ENCODE measurements around the gene SLC9A5.

The SLC9A5 gene, protein sequence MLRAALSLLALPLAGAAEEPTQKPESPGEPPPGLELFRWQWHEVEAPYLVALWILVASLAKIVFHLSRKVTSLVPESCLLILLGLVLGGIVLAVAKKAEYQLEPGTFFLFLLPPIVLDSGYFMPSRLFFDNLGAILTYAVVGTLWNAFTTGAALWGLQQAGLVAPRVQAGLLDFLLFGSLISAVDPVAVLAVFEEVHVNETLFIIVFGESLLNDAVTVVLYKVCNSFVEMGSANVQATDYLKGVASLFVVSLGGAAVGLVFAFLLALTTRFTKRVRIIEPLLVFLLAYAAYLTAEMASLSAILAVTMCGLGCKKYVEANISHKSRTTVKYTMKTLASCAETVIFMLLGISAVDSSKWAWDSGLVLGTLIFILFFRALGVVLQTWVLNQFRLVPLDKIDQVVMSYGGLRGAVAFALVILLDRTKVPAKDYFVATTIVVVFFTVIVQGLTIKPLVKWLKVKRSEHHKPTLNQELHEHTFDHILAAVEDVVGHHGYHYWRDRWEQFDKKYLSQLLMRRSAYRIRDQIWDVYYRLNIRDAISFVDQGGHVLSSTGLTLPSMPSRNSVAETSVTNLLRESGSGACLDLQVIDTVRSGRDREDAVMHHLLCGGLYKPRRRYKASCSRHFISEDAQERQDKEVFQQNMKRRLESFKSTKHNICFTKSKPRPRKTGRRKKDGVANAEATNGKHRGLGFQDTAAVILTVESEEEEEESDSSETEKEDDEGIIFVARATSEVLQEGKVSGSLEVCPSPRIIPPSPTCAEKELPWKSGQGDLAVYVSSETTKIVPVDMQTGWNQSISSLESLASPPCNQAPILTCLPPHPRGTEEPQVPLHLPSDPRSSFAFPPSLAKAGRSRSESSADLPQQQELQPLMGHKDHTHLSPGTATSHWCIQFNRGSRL

DNA sequence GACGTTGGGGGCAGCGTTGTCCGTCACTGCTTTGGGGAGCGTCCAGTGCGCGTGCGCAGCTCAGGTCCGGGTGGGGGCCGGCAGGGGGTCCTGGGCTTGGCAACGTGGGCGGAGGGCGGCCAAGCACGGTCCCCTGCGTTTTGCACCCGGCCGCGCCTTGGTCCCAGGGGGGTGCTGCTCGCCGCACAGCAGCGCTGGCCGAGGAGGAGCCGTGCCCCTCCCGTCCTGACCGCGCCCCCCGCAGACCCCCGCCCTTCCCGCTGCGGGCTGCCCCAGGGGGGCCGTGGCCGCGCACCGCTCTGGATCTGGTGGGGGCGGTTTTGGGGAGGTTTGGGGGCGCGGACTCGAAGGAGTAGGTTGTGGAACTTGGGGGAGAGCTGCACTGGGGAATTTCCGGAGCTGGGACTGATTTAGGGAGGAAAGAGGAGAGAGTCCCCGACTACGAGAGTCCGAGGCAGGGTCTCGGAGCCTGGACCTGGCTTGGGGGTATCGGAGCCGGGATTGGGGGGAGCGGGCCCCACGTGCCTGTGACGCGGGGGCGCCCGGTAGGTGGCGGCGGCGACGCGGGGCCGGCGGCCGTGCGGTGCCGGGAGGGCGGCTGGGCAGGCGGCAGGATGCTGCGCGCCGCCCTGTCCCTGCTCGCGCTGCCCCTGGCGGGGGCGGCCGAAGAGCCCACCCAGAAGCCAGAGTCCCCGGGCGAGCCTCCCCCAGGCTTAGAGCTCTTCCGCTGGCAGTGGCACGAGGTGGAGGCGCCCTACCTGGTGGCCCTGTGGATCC lies at the start of gene SLC9A5:
Gene SLC9A5 (plus strand): TSS at position 579 of the 777 bp plus-strand sequence. CDS start 36 bp downstream, at position 615.
- no peak for DNase-seq

GRCh38 chr16:67199011-67199807 lies 49.6 kb upstream of the SLC9A5 start, which contains the start of gene ELMO3:
TSS of gene ELMO3 (plus strand) at chr16:67199131. CDS start at chr16:67199327, 196 bp downstream.
- no peak for DNase-seq

DNA sequence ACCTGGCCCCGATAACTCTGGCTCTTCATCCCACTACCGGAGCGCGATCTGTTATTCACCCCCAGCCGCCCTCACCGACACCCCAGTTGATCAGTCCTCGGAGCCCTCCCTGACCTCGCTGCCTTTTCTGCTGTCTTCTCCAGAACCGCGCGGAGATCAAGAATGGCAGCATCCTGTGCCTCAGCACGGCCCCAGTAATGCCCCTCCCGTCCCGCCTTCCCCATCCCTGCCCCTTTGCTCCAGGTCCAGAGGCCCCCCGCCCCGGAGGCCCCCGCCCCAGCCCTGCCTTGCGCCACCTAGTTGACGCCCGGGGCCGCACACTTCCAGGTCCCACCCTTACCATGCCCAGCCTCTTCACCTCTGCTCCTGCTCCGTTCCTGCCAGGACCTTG lies 49.0 kb upstream of the SLC9A5 start:
- no peak for DNase-seq

DNA sequence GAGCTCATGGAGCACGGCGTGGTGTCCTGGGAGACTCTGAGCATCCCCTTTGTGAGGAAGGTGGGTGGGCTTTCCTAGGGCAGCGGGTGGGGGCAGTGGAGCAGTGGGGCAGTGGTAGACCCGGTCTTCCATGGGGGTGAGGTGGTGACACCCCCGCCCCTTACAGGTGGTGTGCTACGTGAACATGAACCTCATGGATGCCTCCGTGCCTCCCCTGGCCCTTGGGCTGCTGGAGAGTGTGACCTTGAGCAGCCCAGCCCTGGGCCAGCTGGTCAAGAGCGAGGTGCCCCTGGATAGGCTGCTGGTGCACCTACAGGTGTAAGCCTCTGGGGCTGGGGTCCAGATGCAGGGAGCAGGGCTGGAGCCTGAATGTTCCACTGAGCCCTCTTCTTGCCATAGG lies 48.3 kb upstream of the SLC9A5 start:
- DNase-seq: no peak

- DNase-seq: no peak
Measured at GRCh38 chr16:67201411-67202345, 47.1 kb upstream of the SLC9A5 start.

GRCh38 chr16:67202426-67202825 lies 46.4 kb upstream of the SLC9A5 start:
- no peak for DNase-seq

DNA sequence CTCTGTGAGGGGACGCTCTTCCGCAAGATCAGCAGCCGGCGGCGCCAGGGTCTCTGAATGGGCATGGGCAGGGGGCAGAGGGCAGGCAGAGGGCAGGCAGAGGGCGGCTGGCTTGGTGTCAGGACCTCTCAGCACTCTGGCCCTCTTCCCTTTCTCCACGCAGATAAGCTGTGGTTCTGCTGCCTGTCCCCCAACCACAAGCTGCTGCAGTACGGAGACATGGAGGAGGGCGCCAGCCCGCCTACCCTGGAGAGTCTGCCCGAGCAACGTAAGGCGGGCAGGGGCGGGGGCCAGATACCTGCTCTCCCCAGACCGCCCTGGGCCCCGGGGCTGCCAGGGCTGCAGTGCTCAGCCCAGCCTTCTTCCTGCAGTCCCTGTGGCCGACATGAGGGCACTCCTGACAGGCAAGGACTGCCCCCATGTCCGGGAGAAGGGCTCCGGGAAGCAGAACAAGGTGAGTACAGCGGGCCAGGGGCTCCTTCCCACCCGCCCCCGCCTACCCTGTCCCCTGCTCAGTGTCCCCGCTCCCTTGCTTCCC lies 45.8 kb upstream of the SLC9A5 start:
- no peak for DNase-seq

DNA sequence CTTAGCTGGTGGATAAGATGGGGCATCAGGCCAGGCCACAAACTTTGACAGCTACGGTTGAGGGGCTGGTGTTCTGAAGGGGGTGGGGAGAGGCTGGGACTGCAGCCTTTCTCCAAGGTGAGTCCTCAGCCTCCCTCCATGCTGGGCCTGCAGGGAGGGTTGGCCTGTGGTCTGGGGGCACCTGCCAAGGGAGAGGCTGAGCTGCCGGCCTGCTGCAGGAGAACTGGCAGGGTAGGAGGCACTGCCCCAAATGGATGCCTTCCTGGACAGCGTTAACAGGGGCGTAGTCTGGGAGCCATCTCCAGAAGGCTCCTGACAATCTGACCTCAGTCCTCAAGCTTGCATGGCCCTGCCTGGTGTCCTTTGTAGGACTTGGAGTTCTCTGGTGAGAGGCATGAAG lies 44.7 kb upstream of the SLC9A5 start:
- no peak for DNase-seq

GRCh38 chr16:67206129-67206837 lies 42.5 kb upstream of the SLC9A5 start:
- no peak for DNase-seq

DNA sequence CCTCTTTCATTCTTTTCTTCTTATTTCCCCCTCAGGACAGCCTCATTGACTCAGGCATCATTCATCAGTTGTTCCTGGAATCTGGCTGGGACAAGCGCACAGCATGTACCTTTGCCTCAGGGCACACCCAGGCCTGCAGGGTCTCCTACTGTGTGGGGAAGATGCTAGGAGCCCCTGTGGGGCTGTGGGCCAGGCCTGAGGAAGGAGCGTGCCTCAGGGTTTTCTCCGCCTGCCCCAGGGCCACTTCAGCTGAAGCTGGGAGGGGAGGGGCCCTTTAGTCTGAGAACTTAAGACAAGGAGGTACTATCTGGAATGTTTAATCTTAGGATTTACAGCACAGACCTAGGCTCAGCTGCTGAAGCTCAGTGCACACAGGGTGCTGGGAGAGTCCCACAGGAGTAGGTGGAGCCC lies 41.9 kb upstream of the SLC9A5 start:
- DNase-seq: no peak

DNA sequence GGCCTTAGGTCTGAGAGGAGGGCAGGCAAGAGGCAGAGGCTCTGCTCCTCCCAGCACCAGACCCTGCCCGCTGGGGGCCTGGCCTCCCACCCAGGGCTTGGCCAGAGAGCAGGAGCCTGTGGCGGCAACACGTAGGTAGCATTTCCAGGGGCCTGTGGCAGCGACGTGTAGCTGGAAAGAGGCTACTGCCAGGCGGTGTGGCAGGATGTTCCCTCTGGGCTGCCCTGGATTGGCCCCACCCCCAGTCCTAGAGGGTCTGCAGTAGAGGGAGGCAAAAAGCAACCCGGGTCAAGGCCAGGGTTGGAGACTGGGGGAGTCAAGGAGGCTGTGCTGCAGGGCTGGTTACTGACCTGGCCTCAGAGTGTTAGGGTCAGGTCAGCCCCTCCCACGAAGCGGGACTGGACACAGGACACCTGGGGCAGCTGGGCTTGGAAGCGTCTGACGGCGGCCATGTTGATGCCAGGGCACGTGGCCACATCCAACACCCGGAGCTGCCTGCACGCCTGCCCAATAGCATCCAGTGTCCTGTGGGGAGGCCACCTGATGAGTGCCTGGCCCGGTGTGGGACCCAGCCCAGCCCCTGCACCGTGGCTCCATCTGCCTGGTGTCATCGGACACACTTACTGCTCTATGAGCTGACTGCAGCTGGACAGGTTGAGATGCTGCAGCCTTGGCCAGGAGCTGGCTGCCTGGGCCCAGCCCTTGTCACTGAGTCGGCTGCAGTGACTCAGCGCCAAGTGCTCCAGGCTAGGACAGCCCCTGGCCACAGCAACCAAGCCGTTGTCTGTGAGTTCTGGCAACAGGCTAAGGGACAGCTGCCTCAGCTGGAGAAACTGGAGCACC lies 41.3 kb upstream of the SLC9A5 start:
- no peak for DNase-seq

GRCh38 chr16:67208154-67208896 lies 40.5 kb upstream of the SLC9A5 start:
- DNase-seq: no peak

DNA sequence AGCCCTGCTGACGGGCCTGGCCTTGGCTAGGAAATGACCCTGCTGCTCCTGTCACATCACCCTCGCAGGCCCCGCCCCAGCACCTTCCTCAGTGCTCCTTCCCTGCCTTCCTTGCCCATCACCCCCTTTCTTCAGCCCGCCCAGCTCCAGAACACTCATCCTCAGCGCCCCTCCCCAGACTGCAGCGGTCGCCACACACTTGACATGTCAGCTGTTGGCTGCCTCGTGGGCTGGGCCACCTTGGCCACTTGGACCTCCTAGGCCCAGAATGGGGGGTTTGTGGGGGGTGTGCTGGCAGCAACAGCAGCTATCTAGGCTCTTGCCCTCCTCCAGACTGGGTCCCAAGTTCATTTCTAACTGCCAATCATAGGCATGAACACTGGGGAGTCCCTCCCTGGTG lies 39.2 kb upstream of the SLC9A5 start:
- no peak for DNase-seq

DNA sequence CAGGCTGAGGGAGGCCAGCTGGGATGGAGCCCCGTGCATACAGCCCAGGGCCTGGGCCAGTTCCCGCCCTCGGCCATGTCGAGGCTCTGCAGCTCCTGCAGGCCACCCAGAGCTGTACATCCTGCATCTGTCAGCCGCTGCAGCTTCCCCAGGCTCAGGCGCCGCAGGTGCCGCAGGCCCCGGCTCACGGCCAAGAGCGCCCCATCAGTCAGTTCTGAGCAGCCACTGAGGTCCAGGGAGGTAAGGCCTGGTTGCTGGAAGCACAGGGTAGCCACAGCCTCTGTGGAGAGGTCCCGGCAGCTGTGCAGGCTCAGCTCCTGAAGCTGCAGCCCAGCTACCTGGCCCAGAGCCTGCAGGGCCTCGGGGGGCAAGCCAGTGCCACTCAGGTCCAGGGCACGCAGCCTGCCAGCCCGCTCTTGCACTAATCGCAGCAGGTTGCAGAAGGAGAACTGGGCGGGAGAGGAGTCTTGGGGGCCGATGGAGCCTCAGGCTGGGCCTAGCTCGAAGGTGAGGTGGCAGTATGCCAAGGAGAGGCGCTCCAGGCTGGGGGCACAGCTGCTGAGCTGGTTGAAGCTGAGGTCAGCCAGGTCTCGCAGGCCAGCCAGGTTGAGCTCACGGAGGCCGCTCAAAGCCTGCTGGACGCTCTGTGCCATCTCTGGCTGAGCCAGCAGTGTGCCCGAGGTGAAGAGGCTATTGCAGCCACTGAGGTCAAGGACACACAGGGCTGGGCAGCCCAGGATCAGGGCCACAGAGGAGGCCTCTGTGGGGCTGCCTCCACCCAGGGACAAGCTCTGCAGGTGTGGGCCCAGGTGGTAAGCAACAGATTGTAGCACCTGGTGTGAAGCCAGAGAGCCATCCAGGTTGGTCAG lies 38.5 kb upstream of the SLC9A5 start:
- no peak for DNase-seq

DNA sequence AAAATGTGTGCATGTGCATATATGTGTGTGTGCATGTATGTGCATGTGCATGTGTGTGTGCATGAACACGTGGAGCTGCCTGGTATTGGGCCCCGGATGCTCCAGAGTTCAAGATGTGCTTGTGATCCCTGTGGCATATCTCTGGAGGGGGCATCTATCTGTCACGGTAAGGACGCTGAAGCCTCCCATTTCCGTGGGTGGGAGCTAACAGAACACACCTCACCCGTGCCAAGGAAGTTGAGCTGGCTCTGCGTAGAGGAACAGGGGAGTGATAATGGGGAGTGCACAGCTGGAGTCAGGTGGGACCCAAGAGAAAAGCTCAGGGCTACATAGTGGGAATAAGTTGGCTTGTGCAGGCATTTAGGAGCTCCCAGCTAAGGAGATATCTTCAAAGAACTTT lies 37.1 kb upstream of the SLC9A5 start:
- DNase-seq: no peak

DNA sequence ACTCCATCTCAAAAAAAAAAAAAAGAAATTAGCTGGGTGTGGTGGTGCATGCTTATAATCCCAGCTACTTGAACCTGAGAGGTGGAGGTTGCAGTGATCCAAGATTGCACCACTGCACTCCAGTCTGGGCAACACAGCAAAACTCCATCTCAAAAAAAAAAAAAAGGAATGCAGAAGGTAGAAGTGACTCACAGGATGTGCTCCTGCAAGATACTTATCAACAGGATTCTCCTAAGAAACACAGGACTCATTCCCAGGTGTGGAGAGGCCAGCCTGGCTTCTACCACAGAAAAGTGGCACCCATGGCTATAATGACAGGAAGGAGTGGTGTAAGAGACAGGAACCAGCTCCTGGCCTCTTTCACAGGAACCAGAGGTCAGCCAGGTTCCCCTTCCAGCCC lies 36.0 kb upstream of the SLC9A5 start:
- no peak for DNase-seq

All from right forelimb (tissue), 1 donor.